HS-5 (cell line): Measurements from ENCODE around the gene KLF17.

Source experiments
- DNase-seq: peaks from one replicate; pipeline ENCODE4 v3.0.0-alpha.2; 2012; ENCODE audit warnings: low read depth

The KLF17 gene

GRCh38 chr1:44152692-44153091 is 34.1 kb downstream of the KLF17 start:
- DNase-seq: no peak

- no peak for DNase-seq
These were observed 35.4 kb downstream of the KLF17 start for GRCh38 chr1:44154049-44154448.

- DNase-seq: no peak
These were observed 39.3 kb downstream of the KLF17 start for GRCh38 chr1:44157903-44158302.

GRCh38 chr1:44158871-44159270 is 40.2 kb downstream of the KLF17 start:
- no peak for DNase-seq

- no peak for DNase-seq
These were observed 42.9 kb downstream of the KLF17 start for GRCh38 chr1:44161546-44161945.

- DNase-seq: no peak
These were observed 50.0 kb downstream of the KLF17 start for GRCh38 chr1:44168520-44169098.

- peak; percentile 28 for DNase-seq
These were observed 51.7 kb downstream of the KLF17 start for GRCh38 chr1:44170281-44170823.

- DNase-seq: no peak
These were observed 56.0 kb downstream of the KLF17 start for GRCh38 chr1:44174630-44175029.
